CD14-positive monocyte (primary cell): ENCODE data around the gene ME3. TPM values are rescaled to one million over a fixed set of nuclear protein-coding genes. Genes with fewer than 3 reads are reported as not detected.

ENCODE experiments used
- DNase-seq, 3 donors: peaks; one replicate each; pipeline ENCODE4 v3.0.0-alpha.2; 2011 to 2022
- H2AFZ ChIP-seq: 2 replicates; pipeline ENCODE4 v1.6.0; 2012; ENCODE audit warnings: mild to moderate bottlenecking, low read depth, low read length, inconsistent platforms; ENCODE audit not compliant: insufficient read depth, poor library complexity, severe bottlenecking
- H3K27ac ChIP-seq, 2 donors: 1 replicate in 1 of 2; 2 replicates in 1 of 2; pipeline ENCODE4 v1.5.1; 2012 to 2013; ENCODE audit warnings: low read length in 2 of 2, control low read depth in 1 of 2, inconsistent platforms in 1 of 2, low read depth in 1 of 2, mild to moderate bottlenecking in 1 of 2
- H3K27me3 ChIP-seq, 2 donors: one replicate each; pipeline versions ENCODE4 v1.6.0 to v1.6.1; 2011 to 2013; ENCODE audit warnings: low read length in 2 of 2; ENCODE audit not compliant: control insufficient read depth in 2 of 2, insufficient read depth in 2 of 2
- H3K36me3 ChIP-seq, 2 donors: replicated peaks in 1 of 2; 1 replicate in 1 of 2; 2 replicates in 1 of 2; pipeline versions ENCODE4 v1.5.1 to v1.6.1; 2012 to 2013; ENCODE audit warnings: low read length in 2 of 2, control low read depth in 1 of 2, inconsistent platforms in 1 of 2, mild to moderate bottlenecking in 1 of 2; ENCODE audit not compliant: insufficient read depth in 2 of 2, control insufficient read depth in 1 of 2
- H3K4me1 ChIP-seq, 2 donors: 1 replicate in 1 of 2; 2 replicates in 1 of 2; pipeline versions ENCODE4 v1.5.1 to v1.6.1; 2012 to 2013; ENCODE audit warnings: low read length in 2 of 2, control low read depth in 1 of 2, inconsistent platforms in 1 of 2, mild to moderate bottlenecking in 1 of 2, moderate library complexity in 1 of 2; ENCODE audit not compliant: insufficient read depth in 2 of 2, control insufficient read depth in 1 of 2
- H3K4me2 ChIP-seq: replicated peaks from 2 replicates; pipeline ENCODE3; 2012; ENCODE audit warnings: low read length, moderate library complexity, mild to moderate bottlenecking; ENCODE audit not compliant: poor library complexity, severe bottlenecking; ENCODE audit errors: extremely low read depth
- H3K4me3 ChIP-seq, 3 experiments: fragments of 200-600 bp in 1 of 3; sonication (generic) in 1 of 3; replicated peaks in 1 of 3; 1 replicate in 2 of 3; 2 replicates in 1 of 3; pipeline ENCODE4 v1.5.1; 2011 to 2013; ENCODE audit warnings: low read length in 3 of 3, mild to moderate bottlenecking in 3 of 3, control low read depth in 2 of 3, low read depth in 2 of 3, inconsistent platforms in 1 of 3, moderate library complexity in 1 of 3
- H3K79me2 ChIP-seq: 2 replicates; pipeline ENCODE4 v1.6.0; 2012; ENCODE audit warnings: mild to moderate bottlenecking, control low read depth, inconsistent platforms, low read length, moderate library complexity; ENCODE audit not compliant: insufficient read depth
- H3K9ac ChIP-seq: 2 replicates; pipeline ENCODE4 v1.6.0; 2017; ENCODE audit warnings: low read length, mild to moderate bottlenecking; ENCODE audit not compliant: insufficient read depth, poor library complexity, severe bottlenecking
- H3K9me3 ChIP-seq, 2 donors: replicated peaks in 1 of 2; 1 replicate in 1 of 2; 2 replicates in 1 of 2; pipeline versions ENCODE4 v1.5.1 to v1.6.1; 2012 to 2013; ENCODE audit warnings: low read length in 2 of 2, control low read depth in 1 of 2; ENCODE audit not compliant: control insufficient read depth in 1 of 2, insufficient read depth in 1 of 2
- H4K20me1 ChIP-seq: 2 replicates; pipeline ENCODE4 v1.6.0; 2012; ENCODE audit warnings: mild to moderate bottlenecking, low read length, control low read depth, moderate library complexity; ENCODE audit not compliant: insufficient read depth
- H3K27ac Mint-ChIP-seq, 7 donors: one replicate each; pipeline ENCODE4 v1.8.0; 2020; ENCODE audit warnings: mild to moderate bottlenecking in 7 of 7, mixed read lengths in 7 of 7, moderate library complexity in 6 of 7, inconsistent platforms in 2 of 7
- H3K27me3 Mint-ChIP-seq, 3 donors: one replicate each; pipeline ENCODE4 v1.8.0; 2021 to 2022; ENCODE audit warnings: low read depth in 3 of 3, mild to moderate bottlenecking in 3 of 3, mixed read lengths in 3 of 3, moderate library complexity in 3 of 3, inconsistent platforms in 1 of 3
- H3K36me3 Mint-ChIP-seq, 2 donors: one replicate each; pipeline ENCODE4 v1.8.0; 2020; ENCODE audit warnings: mixed read lengths in 2 of 2, inconsistent platforms in 1 of 2, mild to moderate bottlenecking in 1 of 2
- H3K4me1 Mint-ChIP-seq: one replicate; pipeline ENCODE4 v1.8.0; 2020; ENCODE audit warnings: mild to moderate bottlenecking, mixed read lengths
- H3K4me3 Mint-ChIP-seq, 2 donors: one replicate each; pipeline ENCODE4 v1.8.0; 2020; ENCODE audit warnings: mild to moderate bottlenecking in 2 of 2, mixed read lengths in 2 of 2, moderate library complexity in 1 of 2
- H3K9me3 Mint-ChIP-seq, 7 donors: one replicate each; pipeline ENCODE4 v1.8.0; 2020 to 2022; ENCODE audit warnings: mixed read lengths in 7 of 7, mild to moderate bottlenecking in 6 of 7, moderate library complexity in 6 of 7, inconsistent platforms in 2 of 7
- CTCF ChIP-seq: fragments of 200-600 bp; IDR thresholded peaks from one replicate; pipeline ENCODE4 v1.8.0; 2022; ENCODE audit warnings: antibody characterized with exemption, mild to moderate bottlenecking
- WGBS: methylation state at CpG from one replicate; pipeline ENCODE4 v1.1.5; 2013; ENCODE audit warnings: missing lambda C conversion rate; ENCODE audit not compliant: insufficient coverage; 5-methylcytosine and 5-hydroxymethylcytosine counted together
- intact Hi-C, 2 donors: fragments of 100-400 bp; cut with micrococcal nuclease; formaldehyde crosslinking; loops; one replicate each; pipeline versions ENCODE4 v1.15.0 to v1.15.1; 2023
- polyA plus RNA-seq, 3 donors: library from polyadenylated mRNA; depleted of rRNA in 1 of 3; unstranded in 2 of 3; stranded (reverse) in 1 of 3; fragments of 300-500 nt in 2 of 3; fragments of >200 nt in 1 of 3; fragmentation: Illumina TruSeq in 2 of 3; gene quantifications; 1 replicate in 2 of 3; 2 replicates in 1 of 3; pipeline ENCODE4 v1.2.3, GENCODE V29; 2012 to 2021

Gene ME3
- polyA plus RNA-seq, 3 donors, result 0.31 to 3.0 (median 0.42) TPM

GRCh38 chr11:86555401-86555800 is 117.0 kb downstream of the ME3 start:
- intact Hi-C loops, result no loop called here
- TF ChIP-seq CTCF, result no peak
- no peaks in the 10 kb centered on the region for H3K27me3 ChIP-seq
- Mint-ChIP-seq H3K27ac (peak overlapping the region in 1 of 7 donors; percentile 12), H3K27me3 (peaks cover 0 to 1% (median 0%) of the 10 kb centered on the region in 3 donors), H3K9me3 (peaks cover 0 to 6% (median 4%) of the 10 kb centered on the region in 7 donors), H3K36me3 (no peaks in the 10 kb centered on the region), H3K4me1 (peaks cover 19% of the 10 kb centered on the region), H3K4me3 (no peak overlapping the region)
- H3K9ac ChIP-seq, result no peak overlapping the region
- no peak overlapping the region for H3K27ac ChIP-seq
- no peak overlapping the region for H2AFZ ChIP-seq
- H3K4me1 ChIP-seq, result peaks cover 9 to 12% of the 10 kb centered on the region in 2 donors
- H3K4me2 ChIP-seq, result no peak overlapping the region
- H3K9me3 ChIP-seq, result no peaks in the 10 kb centered on the region
- H3K36me3 ChIP-seq, result no peaks in the 10 kb centered on the region
- DNase-seq, result no peak
- no peak overlapping the region for H3K4me3 ChIP-seq
- WGBS, result 100% methylated on average over 1 of the region's 5 CpGs
- H4K20me1 ChIP-seq, result no peaks in the 10 kb centered on the region
- H3K79me2 ChIP-seq, result no peaks in the 10 kb centered on the region

- no peaks in the 10 kb centered on the region for H4K20me1 ChIP-seq
- H3K4me1 Mint-ChIP-seq, result peaks cover 14% of the 10 kb centered on the region
- intact Hi-C loops, result no loop called here
- no peak for DNase-seq
- H3K27ac ChIP-seq, result no peak overlapping the region
- no peak overlapping the region for H3K9ac ChIP-seq
- H3K4me2 ChIP-seq, result no peak overlapping the region
- peak overlapping the region in 1 of 7 donors; percentile 54 for H3K27ac Mint-ChIP-seq
- peaks cover 0 to 2% (median 0%) of the 10 kb centered on the region in 7 donors for H3K9me3 Mint-ChIP-seq
- no peaks in the 10 kb centered on the region for H3K9me3 ChIP-seq
- no peaks in the 10 kb centered on the region for H3K27me3 ChIP-seq
- no peaks in the 10 kb centered on the region for H3K36me3 ChIP-seq
- no peaks in the 10 kb centered on the region for H3K36me3 Mint-ChIP-seq
- WGBS, result 93% methylated on average over 3 of the region's 4 CpGs
- peaks cover 6 to 7% of the 10 kb centered on the region in 2 donors for H3K4me1 ChIP-seq
- no peak overlapping the region for H2AFZ ChIP-seq
- no peak for TF ChIP-seq CTCF
- no peaks in the 10 kb centered on the region for H3K79me2 ChIP-seq
- H3K27me3 Mint-ChIP-seq, result peaks cover 0 to 1% (median 0%) of the 10 kb centered on the region in 3 donors
- H3K4me3 Mint-ChIP-seq, result no peak overlapping the region
- H3K4me3 ChIP-seq, result no peak overlapping the region
Observed at GRCh38 chr11:86553265-86553664, 119.2 kb downstream of the ME3 start.
